Keratinocyte (primary cell): ENCODE measurements around the gene PBX2. TPM values are rescaled to one million over a fixed set of nuclear protein-coding genes. Genes with fewer than 3 reads are reported as not detected.

Experiments used
- DNase-seq: peaks from one replicate; pipeline ENCODE4 v3.0.0-alpha.2; 2011; ENCODE audit warnings: low read depth, missing footprints, low spot score
- FAIRE-seq: peaks from 2 replicates; lab custom pipeline; 2011; peaks lifted over from hg19 to GRCh38; lab: Jason Lieb, UNC
- H2AFZ ChIP-seq: 2 replicates; pipeline ENCODE4 v1.6.0; 2012; ENCODE audit warnings: low read length, control low read depth, inconsistent platforms; ENCODE audit not compliant: control insufficient read depth
- H3K27ac ChIP-seq: 2 replicates; pipeline ENCODE4 v1.5.1; 2011; ENCODE audit warnings: low read length; ENCODE audit not compliant: control insufficient read depth, insufficient read depth
- H3K27me3 ChIP-seq: 3 replicates; pipeline ENCODE4 v1.6.0; 2011; ENCODE audit warnings: low read length; ENCODE audit not compliant: control insufficient read depth, insufficient read depth; ENCODE audit errors: extremely low read depth
- H3K36me3 ChIP-seq, 2 experiments: 2 replicates in 1 of 2; 3 replicates in 1 of 2; pipeline ENCODE4 v1.5.1; 2011; ENCODE audit warnings: low read length in 2 of 2, mild to moderate bottlenecking in 1 of 2; ENCODE audit not compliant: control insufficient read depth in 2 of 2, insufficient read depth in 2 of 2; ENCODE audit errors: extremely low read depth in 1 of 2
- H3K4me1 ChIP-seq: 3 replicates; pipeline ENCODE4 v1.5.1; 2011; ENCODE audit warnings: low read length; ENCODE audit not compliant: control insufficient read depth, insufficient read depth; ENCODE audit errors: extremely low read depth
- H3K4me2 ChIP-seq: 3 replicates; pipeline ENCODE4 v1.6.0; 2011; ENCODE audit warnings: low read depth, low read length; ENCODE audit not compliant: control insufficient read depth, insufficient read depth; ENCODE audit errors: extremely low read depth
- H3K4me3 ChIP-seq, 3 experiments: fragments of 200-600 bp in 1 of 3; sonication (generic) in 1 of 3; 2 replicates in 2 of 3; 3 replicates in 1 of 3; pipeline ENCODE4 v1.5.1; 2011 to 2016; ENCODE audit warnings: low read length in 3 of 3, mild to moderate bottlenecking in 3 of 3, control low read depth in 2 of 3, inconsistent platforms in 1 of 3, low read depth in 1 of 3, mixed read lengths in 1 of 3, mixed run types in 1 of 3, moderate library complexity in 1 of 3; ENCODE audit not compliant: control insufficient read depth in 2 of 3, insufficient read depth in 2 of 3; ENCODE audit errors: extremely low read depth in 1 of 3
- H3K79me2 ChIP-seq: 2 replicates; pipeline ENCODE4 v1.6.0; 2012; ENCODE audit warnings: low read length; ENCODE audit not compliant: control insufficient read depth, insufficient read depth
- H3K9ac ChIP-seq: 3 replicates; pipeline ENCODE4 v1.6.0; 2011; ENCODE audit warnings: low read length; ENCODE audit not compliant: control insufficient read depth, insufficient read depth; ENCODE audit errors: extremely low read depth
- H3K9me1 ChIP-seq: 3 replicates; pipeline ENCODE4 v1.6.0; 2011; ENCODE audit warnings: low read length; ENCODE audit not compliant: control insufficient read depth, insufficient read depth; ENCODE audit errors: extremely low read depth
- H3K9me3 ChIP-seq: 2 replicates; pipeline ENCODE4 v1.5.1; 2012; ENCODE audit warnings: low read depth, low read length; ENCODE audit not compliant: control insufficient read depth
- H4K20me1 ChIP-seq: 3 replicates; pipeline ENCODE4 v1.6.0; 2011; ENCODE audit warnings: low read length; ENCODE audit not compliant: control insufficient read depth, insufficient read depth; ENCODE audit errors: extremely low read depth
- CTCF ChIP-seq, 3 experiments: IDR thresholded peaks in 1 of 3; conservative IDR thresholded peaks in 1 of 3; optimal IDR thresholded peaks in 1 of 3; 2 replicates in 2 of 3; 3 replicates in 1 of 3; pipeline versions ENCODE3 to v1.5.1; 2011; ENCODE audit warnings: low read length in 3 of 3, mild to moderate bottlenecking in 3 of 3, moderate library complexity in 2 of 3, control low read depth in 1 of 3, inconsistent platforms in 1 of 3; ENCODE audit not compliant: insufficient read depth in 2 of 3; ENCODE audit errors: extremely low read depth in 1 of 3
- EZH2 ChIP-seq: IDR thresholded peaks from one replicate; pipeline ENCODE4 v1.6.1; 2012; ENCODE audit warnings: inconsistent platforms, mild to moderate bottlenecking, low read length, moderate library complexity
- dilution Hi-C: fragments of 300-500 bp; cut with MboI; formaldehyde crosslinking; loops from one replicate; pipeline ENCODE4 v1.7.0; 2020; ENCODE audit warnings: low sequenced_read_pairs; ENCODE audit not compliant: extremely low pct_ligation_motif_present
- polyA plus RNA-seq, 5 experiments: library from polyadenylated mRNA; depleted of rRNA in 3 of 5; stranded (reverse) in 3 of 5; stranded (forward) in 1 of 5; unstranded in 1 of 5; fragments of >200 nt; gene quantifications; 1 replicate in 1 of 5; 2 replicates in 3 of 5; 3 replicates in 1 of 5; pipeline versions ENCODE4 v1.2.1 to v1.2.3, GENCODE V29; 2011 to 2012; ENCODE audit warnings: missing spikeins in 2 of 5, low read depth in 1 of 5, low replicate concordance in 1 of 5

PBX2 gene
- polyA plus RNA-seq, 1 donor (not counting 4 experiments of a cell fraction or from before 2014, with no cell fraction given): 43.5 TPM

- no peak for FAIRE-seq
- Histone ChIP-seq H3K4me1 (peaks cover 20% of the 10 kb centered on the region), H3K4me3 (peak within 1 kb of the TSS; percentile 71 to 99 (median 96)), H2AFZ (peak within 1 kb of the TSS; percentile 97), H3K79me2 (peaks cover 2% of the 10 kb centered on the region), H3K9me3 (no peaks in the 10 kb centered on the region), H3K36me3 (peaks cover 3 to 15% of the 10 kb centered on the region in 2 experiments), H3K9ac (peak within 1 kb of the TSS; percentile 92), H4K20me1 (no peaks in the 10 kb centered on the region), H3K9me1 (no peaks in the 10 kb centered on the region), H3K27me3 (no peaks in the 10 kb centered on the region), H3K27ac (peak within 1 kb of the TSS; percentile 81), H3K4me2 (peak within 1 kb of the TSS; percentile 99)
- TF ChIP-seq EZH2 (no peak), CTCF (optimal IDR thresholded peaks at IDR 0.05 in 1 of 3, IDR thresholded peaks at IDR 0.05 in 1 of 3, conservative IDR thresholded peaks at IDR 0.05 in 1 of 3; ENCODE audit: extremely low read depth in 1 of 3, insufficient read depth in 2 of 3, low read length in 3 of 3) (peak; percentile 10 to 21 (median 10))
- dilution Hi-C loops: no loop called here
- no peak for DNase-seq
Observed at GRCh38 chr6:32153564-32154513, 36.2 kb downstream of the PBX2 start, which contains the start of gene PPT2. TSS of gene PPT2 (plus strand) at chr6:32154141. CDS start at chr6:32154595, 454 bp downstream.

GRCh38 chr6:32152769-32153563, 37.0 kb downstream of the PBX2 start:
- dilution Hi-C loops: no loop called here
- no peak for DNase-seq

More at GRCh38 chr6:32152769-32153563, 37.0 kb downstream of the PBX2 start:
- H3K9ac ChIP-seq: peak overlapping the region; percentile 92
- peaks cover 2% of the 10 kb centered on the region for H3K79me2 ChIP-seq
- TF ChIP-seq CTCF (optimal IDR thresholded peaks at IDR 0.05 in 1 of 3, IDR thresholded peaks at IDR 0.05 in 1 of 3, conservative IDR thresholded peaks at IDR 0.05 in 1 of 3; ENCODE audit: extremely low read depth in 1 of 3, insufficient read depth in 2 of 3, low read length in 3 of 3) (no peak), EZH2 (no peak)
- H3K9me1 ChIP-seq: no peaks in the 10 kb centered on the region
- peaks cover 20% of the 10 kb centered on the region for H3K4me1 ChIP-seq
- H3K9me3 ChIP-seq: no peaks in the 10 kb centered on the region
- H2AFZ ChIP-seq: peak overlapping the region; percentile 97
- peak overlapping the region; percentile 99 for H3K4me2 ChIP-seq
- peak overlapping the region; percentile 81 for H3K27ac ChIP-seq
- peaks cover 3 to 11% of the 10 kb centered on the region in 2 experiments for H3K36me3 ChIP-seq
- no peak for FAIRE-seq
- H3K27me3 ChIP-seq: peaks cover 4% of the 10 kb centered on the region
- H3K4me3 ChIP-seq: peak overlapping the region; percentile 71 to 99 (median 96)
- H4K20me1 ChIP-seq: no peaks in the 10 kb centered on the region
